NCI-H2171 (cell line): Measurements from ENCODE around the gene NUDT19.
"Not testable (repeated sequence)": the region's sequence is repeated elsewhere in the genome, so short reads cannot be mapped to it uniquely, and the experiment has no call there.

Experiments used
- DNase-seq: peaks from one replicate; lab custom pipeline; 2025; lab: John Stamatoyannopoulos, UW

Gene NUDT19

GRCh38 chr19:32691291-32691951, at the start of gene NUDT19:
TSS of gene NUDT19 (plus strand) at chr19:32691821. CDS start at chr19:32691961, 140 bp downstream.
- peak; percentile 82 for DNase-seq

GRCh38 chr19:32642771-32643170, 48.9 kb upstream of the NUDT19 start:
- no peak for DNase-seq

GRCh38 chr19:32646556-32646955, 45.1 kb upstream of the NUDT19 start:
- DNase-seq, result no peak

GRCh38 chr19:32647361-32647760, 44.3 kb upstream of the NUDT19 start:
- no peak for DNase-seq

DNA sequence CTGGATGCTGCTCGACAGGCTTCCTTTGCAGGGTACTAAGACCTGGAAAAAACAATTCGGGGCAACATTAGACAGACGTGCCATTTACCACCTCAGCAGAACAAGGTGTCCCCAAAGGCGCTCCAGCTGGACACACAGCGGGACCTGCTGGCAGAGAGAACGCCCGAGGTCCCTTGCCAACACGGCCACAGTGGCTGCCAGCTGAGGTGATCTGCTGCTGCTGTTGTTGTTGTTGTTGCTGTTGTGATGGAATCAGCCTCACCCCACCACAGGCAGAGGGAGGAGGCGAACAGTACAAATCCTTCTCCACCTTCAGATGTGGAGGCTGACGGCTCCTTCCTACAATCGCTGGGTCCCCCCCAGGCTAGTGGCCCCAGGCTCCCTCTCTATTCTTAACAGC, 41.9 kb upstream of the NUDT19 start:
- no peak for DNase-seq

- DNase-seq, result no peak
Observed at GRCh38 chr19:32650671-32651070, 41.0 kb upstream of the NUDT19 start.

DNA sequence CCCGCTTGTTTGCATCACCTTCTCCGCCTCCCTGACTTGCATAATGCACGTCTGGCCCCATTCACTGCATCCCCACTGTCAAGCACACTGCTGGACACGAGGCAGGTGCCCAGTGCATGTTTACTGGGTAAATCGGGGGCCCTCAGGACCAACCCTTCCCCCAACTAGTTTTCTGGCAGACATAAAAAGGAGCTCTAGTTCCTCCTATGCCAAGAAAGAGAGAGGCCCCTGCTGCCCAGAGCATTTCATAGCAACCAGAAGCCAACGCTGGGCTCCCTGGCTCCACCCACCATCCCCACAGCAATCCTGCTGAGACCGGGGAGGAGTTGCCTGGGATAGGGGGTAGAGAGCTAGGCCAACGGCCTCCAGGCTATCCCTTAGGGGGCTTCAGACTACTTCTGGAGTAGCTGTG, 39.9 kb upstream of the NUDT19 start:
- no peak for DNase-seq

DNA sequence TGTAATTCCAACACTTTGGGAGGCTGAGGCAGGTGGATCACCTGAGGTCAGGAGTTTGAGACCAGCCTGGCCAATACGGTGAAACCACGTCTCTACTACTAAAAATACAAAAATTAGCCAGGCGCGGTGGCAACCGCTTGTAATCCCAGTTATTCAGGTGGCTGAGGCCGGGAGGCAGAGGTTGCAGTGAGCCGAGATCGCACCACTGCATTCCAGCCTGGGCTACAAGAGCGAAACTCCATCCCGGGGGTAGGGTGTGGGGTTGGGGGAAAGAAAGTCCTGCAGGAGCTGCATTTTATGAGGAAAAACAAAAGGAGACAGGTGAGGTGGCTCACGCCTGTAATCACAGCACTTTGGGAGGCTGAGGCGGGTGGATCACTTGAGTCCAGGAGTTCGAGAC, 39.3 kb upstream of the NUDT19 start:
- DNase-seq, result not testable (repeated sequence)

GRCh38 chr19:32652894-32653598, 38.6 kb upstream of the NUDT19 start:
- no peak for DNase-seq

DNA sequence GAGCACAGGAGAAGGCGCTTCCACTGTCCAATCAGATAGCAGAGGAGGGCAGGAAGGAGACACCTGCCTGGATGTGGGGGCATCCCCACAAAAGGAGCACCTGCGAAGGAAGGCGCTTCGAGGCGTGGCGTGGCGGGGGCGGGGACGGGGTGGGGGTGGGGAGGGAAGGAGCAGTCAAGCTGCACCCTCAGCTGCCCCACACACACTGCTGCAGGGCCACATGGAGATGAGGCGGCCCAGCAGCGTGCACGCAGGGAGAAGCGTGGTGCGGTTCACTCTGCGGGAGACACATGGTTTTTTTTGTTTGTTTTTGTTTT, 38.1 kb upstream of the NUDT19 start:
- DNase-seq, result no peak

DNA sequence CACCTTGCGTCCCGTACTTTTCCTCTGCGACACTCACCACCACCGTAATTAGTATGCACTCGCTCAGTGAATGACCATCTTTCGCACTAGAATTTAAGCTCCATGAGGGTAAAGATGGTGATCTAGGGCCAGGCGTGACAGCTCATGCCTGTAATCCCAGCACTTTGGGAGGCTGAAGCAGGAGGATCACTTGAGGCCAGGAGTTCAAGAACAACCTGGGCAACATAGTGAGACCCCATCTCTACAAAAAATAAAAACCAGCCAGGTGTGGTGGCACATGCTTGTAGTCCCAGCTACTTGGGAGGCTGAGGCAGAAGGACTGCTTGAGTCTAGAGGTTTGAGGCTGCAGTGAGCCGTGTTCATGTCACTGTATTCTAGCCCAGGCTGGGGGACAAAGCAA, 35.2 kb upstream of the NUDT19 start:
- DNase-seq, result not testable (repeated sequence)

GRCh38 chr19:32658075-32658474, 33.5 kb upstream of the NUDT19 start:
- DNase-seq, result no peak

DNA sequence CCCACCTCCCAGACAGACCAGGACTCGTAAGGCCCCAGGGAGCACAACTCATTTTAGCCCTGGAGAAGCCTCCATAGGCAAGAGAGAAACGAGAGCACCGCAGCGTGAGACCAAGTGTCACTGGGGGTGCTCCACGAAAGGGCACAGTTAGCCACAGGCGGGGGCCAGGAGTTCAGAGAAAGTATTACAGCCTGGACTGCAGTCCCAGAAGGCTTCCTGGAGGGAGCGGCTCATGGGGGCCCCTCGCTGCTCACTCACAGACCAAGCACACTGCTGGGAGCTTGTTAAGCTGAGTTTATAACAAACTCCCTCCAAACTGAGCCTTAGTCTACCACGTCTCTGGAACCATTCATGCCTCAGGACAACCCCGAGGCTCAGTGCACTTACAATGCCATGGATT, 33.1 kb upstream of the NUDT19 start:
- DNase-seq, result no peak

DNA sequence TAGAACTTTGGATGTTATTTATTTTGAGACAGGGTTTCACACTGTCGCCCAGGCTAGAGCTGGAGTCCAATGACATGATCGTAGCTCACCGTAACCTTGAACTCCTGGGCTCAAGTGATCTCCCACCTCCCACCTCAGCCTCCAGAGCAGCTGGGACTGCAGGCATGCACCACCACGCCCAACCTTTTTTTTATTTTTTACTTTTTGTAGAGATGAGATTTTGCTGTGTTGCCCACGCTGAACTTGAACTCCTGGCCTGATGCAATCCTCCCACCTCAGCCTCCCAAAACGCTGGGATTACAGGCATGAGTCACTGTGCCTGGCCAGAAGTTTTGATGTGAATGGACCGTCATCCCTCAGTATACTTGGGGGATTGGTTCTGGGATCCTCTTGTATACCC, 30.3 kb upstream of the NUDT19 start:
- DNase-seq, result no peak

DNA sequence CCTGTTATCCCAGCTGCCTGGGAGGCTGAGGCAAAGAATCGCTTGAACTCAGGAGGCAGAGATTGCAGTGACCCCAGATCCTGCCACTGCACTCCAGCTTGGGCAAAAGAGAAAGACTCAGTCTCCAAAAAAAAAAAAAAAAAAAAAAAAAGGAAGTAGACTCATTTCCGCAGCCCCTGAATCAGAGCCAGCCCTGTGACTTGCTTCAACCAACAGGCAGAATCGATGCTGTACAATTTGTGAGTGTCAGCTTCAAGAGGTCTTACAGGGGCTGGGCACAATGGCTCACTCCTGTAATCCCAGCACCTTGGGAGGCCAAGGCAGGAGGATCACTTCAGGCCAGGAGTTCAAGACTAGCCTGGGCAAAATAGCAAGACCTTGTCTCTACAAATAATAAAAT, 29.4 kb upstream of the NUDT19 start:
- no peak for DNase-seq

GRCh38 chr19:32666084-32666483, 25.5 kb upstream of the NUDT19 start:
- DNase-seq, result no peak

DNA sequence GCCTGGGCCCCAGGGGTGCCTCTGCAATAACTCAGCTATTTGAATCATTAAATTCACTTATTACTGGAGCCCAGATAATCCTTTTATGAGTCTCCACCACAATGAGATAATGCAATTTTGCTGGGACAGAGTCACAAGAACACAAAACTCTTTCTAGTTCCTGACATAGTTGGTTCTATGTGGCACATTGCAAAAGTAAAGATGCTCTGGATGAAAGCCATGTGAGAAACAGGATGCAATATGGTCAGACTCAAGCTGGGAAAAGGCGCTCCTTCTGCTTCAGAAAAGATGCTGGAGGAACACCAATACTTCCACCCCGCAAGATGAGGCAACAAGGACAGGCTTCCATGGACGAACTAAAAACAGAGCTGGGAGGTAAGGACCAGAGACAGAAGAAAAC, 22.3 kb upstream of the NUDT19 start:
- no peak for DNase-seq

DNA sequence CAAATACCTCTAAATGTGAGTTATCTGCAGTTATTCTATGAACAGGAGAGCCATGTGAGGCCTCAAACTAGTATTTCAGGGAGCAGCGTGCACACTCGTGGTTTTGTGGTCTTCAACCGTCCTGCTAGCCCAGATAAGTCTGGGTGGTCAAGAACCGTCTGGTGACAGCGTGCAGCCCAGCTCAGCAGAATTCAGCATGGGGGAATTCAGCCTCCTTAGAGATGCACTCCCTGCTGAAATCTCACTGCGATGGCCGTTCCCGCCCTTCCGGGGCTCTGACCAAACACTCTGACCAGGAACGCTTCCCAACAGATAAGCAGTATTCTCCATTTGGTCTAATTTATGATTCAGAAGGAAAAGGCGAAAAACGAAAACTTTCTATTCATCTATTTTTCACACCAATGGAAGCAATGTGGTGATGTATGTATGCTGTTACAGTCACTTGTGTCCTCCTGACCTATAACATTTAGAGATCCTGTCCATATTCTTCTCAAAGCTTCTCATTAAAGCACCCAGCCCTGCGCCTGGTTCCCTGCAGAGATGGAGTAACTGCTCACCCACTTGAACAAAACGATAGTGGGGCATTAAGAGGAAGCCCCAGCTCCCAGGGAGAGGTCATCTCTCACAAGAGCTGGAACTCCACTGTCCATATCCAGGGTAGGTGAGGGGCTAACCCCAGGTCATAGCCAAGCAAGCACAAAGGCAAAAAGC, 19.6 kb upstream of the NUDT19 start:
- no peak for DNase-seq

- DNase-seq, result no peak
Observed at GRCh38 chr19:32672841-32673240, 18.8 kb upstream of the NUDT19 start.

DNA sequence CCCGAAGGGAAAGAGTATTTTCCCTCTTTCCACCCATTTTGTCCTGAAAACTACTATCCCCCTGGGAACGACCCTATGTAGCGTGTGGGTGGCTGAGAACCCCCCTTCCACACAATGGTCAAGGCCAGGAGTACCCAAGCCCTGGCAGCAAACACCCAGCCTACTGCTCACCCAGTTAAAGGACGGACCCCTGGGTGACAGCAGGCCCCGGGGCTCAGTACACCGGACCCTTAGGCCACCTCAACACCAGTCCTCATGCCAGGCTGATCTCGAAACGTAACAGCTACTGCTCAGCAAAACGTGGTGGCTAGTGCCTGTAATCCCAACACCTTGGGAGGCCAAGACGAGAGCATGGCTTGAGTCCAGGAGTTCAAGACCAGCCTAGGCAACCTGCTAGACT, 18.0 kb upstream of the NUDT19 start:
- no peak for DNase-seq

GRCh38 chr19:32674153-32674930, 17.3 kb upstream of the NUDT19 start:
- DNase-seq, result no peak

GRCh38 chr19:32674931-32675719, 16.5 kb upstream of the NUDT19 start, which contains the start of gene ANKRD27:
TSS of gene ANKRD27 (minus strand) at chr19:32675180. CDS start at chr19:32659015, 16,165 bp downstream.
- peak; percentile 96 for DNase-seq
